ENCODE measurements around the gene PTX3. TPM values are rescaled to one million over a fixed set of nuclear protein-coding genes. Genes with fewer than 3 reads are reported as not detected.

The PTX3 gene
- total RNA-seq: 7.5 TPM

GRCh38 chr3:157436583-157437291 is at the start of gene PTX3:
Gene PTX3 (plus strand): TSS chr3:157436850. CDS start chr3:157436934, 84 bp downstream.

Other genes with a start within 250 kb of the PTX3 start
- 15.7 TPM for gene VEPH1, start 66.6 kb downstream of the PTX3 start, total RNA-seq